ENCODE measurements around the gene PAQR8.
A peak's percentile ranks its signal among the peaks of the same experiment; 100 is the strongest.

The PAQR8 gene

GRCh38 chr6:52361945-52362442, at the start of gene PAQR8:
PAQR8 (plus strand) TSS chr6:52362151; CDS start chr6:52403214, 41,063 bp downstream.
- peak; percentile 87 for DNase-seq

- DNase-seq: no peak
These were observed 49.5 kb upstream of the PAQR8 start for GRCh38 chr6:52312461-52312860.

GRCh38 chr6:52314752-52315151, 47.2 kb upstream of the PAQR8 start:
- DNase-seq: no peak

- DNase-seq: no peak
These were observed 44.7 kb upstream of the PAQR8 start for GRCh38 chr6:52317211-52317610.

GRCh38 chr6:52317841-52318581, 43.9 kb upstream of the PAQR8 start:
- no peak for DNase-seq

GRCh38 chr6:52324189-52324588, 37.8 kb upstream of the PAQR8 start:
- DNase-seq: no peak

- DNase-seq: no peak
These were observed 36.1 kb upstream of the PAQR8 start for GRCh38 chr6:52325695-52326471.

- DNase-seq: no peak
These were observed 35.2 kb upstream of the PAQR8 start for GRCh38 chr6:52326540-52327364.

- no peak for DNase-seq
These were observed 33.7 kb upstream of the PAQR8 start for GRCh38 chr6:52328303-52328662.

- no peak for DNase-seq
These were observed 33.2 kb upstream of the PAQR8 start for GRCh38 chr6:52328729-52329128.

- no peak for DNase-seq
These were observed 31.5 kb upstream of the PAQR8 start for GRCh38 chr6:52330470-52330869.

GRCh38 chr6:52331793-52332457, 30.0 kb upstream of the PAQR8 start:
- DNase-seq: no peak

- DNase-seq: no peak
These were observed 28.1 kb upstream of the PAQR8 start for GRCh38 chr6:52333840-52334200.

GRCh38 chr6:52335576-52335975, 26.4 kb upstream of the PAQR8 start:
- DNase-seq: no peak

GRCh38 chr6:52336919-52337561, 24.9 kb upstream of the PAQR8 start:
- DNase-seq: no peak

GRCh38 chr6:52337633-52338290, 24.2 kb upstream of the PAQR8 start:
- no peak for DNase-seq

GRCh38 chr6:52340603-52340880, 21.4 kb upstream of the PAQR8 start:
- no peak for DNase-seq

GRCh38 chr6:52341561-52342260, 20.2 kb upstream of the PAQR8 start:
- DNase-seq: no peak

- DNase-seq: no peak
These were observed 16.6 kb upstream of the PAQR8 start for GRCh38 chr6:52345311-52345710.

- no peak for DNase-seq
These were observed 15.4 kb upstream of the PAQR8 start for GRCh38 chr6:52346503-52346902.

- no peak for DNase-seq
These were observed 14.1 kb upstream of the PAQR8 start for GRCh38 chr6:52347818-52348217.

Data from right forelimb (tissue), 1 donor.